GM18519 (cell line): ENCODE measurements around the gene ST8SIA1.

Experiments used
- ATAC-seq: cut with Tn5 transposase; IDR thresholded peaks from one replicate; pipeline ENCODE4 v1.9.1; 2021; ENCODE audit warnings: mild to moderate bottlenecking, moderate library complexity; ENCODE audit not compliant: unreplicated experiment, low FRiP score

The ST8SIA1 gene

GRCh38 chr12:22333186-22333712, 1.3 kb downstream of the ST8SIA1 start:
- no peak for ATAC-seq

- ATAC-seq: no peak
Measured at GRCh38 chr12:22332202-22332601, 2.3 kb downstream of the ST8SIA1 start.

GRCh38 chr12:22329621-22330020, 4.9 kb downstream of the ST8SIA1 start:
- no peak for ATAC-seq

- ATAC-seq: no peak
Measured at GRCh38 chr12:22325218-22325617, 9.3 kb downstream of the ST8SIA1 start.

GRCh38 chr12:22322091-22322490, 12.4 kb downstream of the ST8SIA1 start:
- no peak for ATAC-seq

- no peak for ATAC-seq
Measured at GRCh38 chr12:22321638-22322037, 12.9 kb downstream of the ST8SIA1 start.

GRCh38 chr12:22321018-22321605, 13.4 kb downstream of the ST8SIA1 start:
- no peak for ATAC-seq

- ATAC-seq: no peak
Measured at GRCh38 chr12:22318108-22318737, 16.3 kb downstream of the ST8SIA1 start.

GRCh38 chr12:22313963-22314330, 20.6 kb downstream of the ST8SIA1 start:
- no peak for ATAC-seq

GRCh38 chr12:22313286-22313962, 21.1 kb downstream of the ST8SIA1 start:
- ATAC-seq: no peak

GRCh38 chr12:22312336-22312735, 22.2 kb downstream of the ST8SIA1 start:
- no peak for ATAC-seq

- no peak for ATAC-seq
Measured at GRCh38 chr12:22310709-22311108, 23.8 kb downstream of the ST8SIA1 start.

GRCh38 chr12:22310275-22310674, 24.2 kb downstream of the ST8SIA1 start:
- ATAC-seq: no peak

- no peak for ATAC-seq
Measured at GRCh38 chr12:22307811-22308210, 26.7 kb downstream of the ST8SIA1 start.

GRCh38 chr12:22306311-22306710, 28.2 kb downstream of the ST8SIA1 start:
- no peak for ATAC-seq

- no peak for ATAC-seq
Measured at GRCh38 chr12:22304341-22304740, 30.2 kb downstream of the ST8SIA1 start.

- no peak for ATAC-seq
Measured at GRCh38 chr12:22299294-22299912, 35.1 kb downstream of the ST8SIA1 start.

- ATAC-seq: no peak
Measured at GRCh38 chr12:22289250-22289649, 45.3 kb downstream of the ST8SIA1 start.

- ATAC-seq: no peak
Measured at GRCh38 chr12:22287776-22288621, 46.5 kb downstream of the ST8SIA1 start.

GRCh38 chr12:22287101-22287500, 47.4 kb downstream of the ST8SIA1 start:
- ATAC-seq: no peak
